GM12892 (cell line): ENCODE measurements around the gene ARHGAP32.
"Not testable (repeated sequence)": the region's sequence is repeated elsewhere in the genome, so short reads cannot be mapped to it uniquely, and the experiment has no call there.

Experiments
- DNase-seq: peaks from one replicate; pipeline ENCODE4 v3.0.0; 2011; ENCODE audit not compliant: insufficient read length
- FAIRE-seq: peaks from 2 replicates; lab custom pipeline; 2011; peaks lifted over from hg19 to GRCh38; lab: Jason Lieb, UNC
- POLR2A ChIP-seq: IDR thresholded peaks from 2 replicates; pipeline ENCODE4 v1.6.1; 2011; ENCODE audit warnings: low read depth, low read length, control low read depth
- POLR2AphosphoS5 ChIP-seq: IDR thresholded peaks from 2 replicates; pipeline ENCODE4 v1.6.1; 2011; ENCODE audit warnings: low read depth, low read length, control low read depth
- TAF1 ChIP-seq: IDR thresholded peaks from 2 replicates; pipeline ENCODE4 v1.6.1; 2011; ENCODE audit warnings: low read depth, mild to moderate bottlenecking, control low read depth, low read length, borderline replicate concordance

ARHGAP32 gene

GRCh38 chr11:129141748-129142523 lies 50.2 kb downstream of the ARHGAP32 start:
- no peak for TF ChIP-seq TAF1
- no peak for TF ChIP-seq POLR2A
- TF ChIP-seq POLR2AphosphoS5, result no peak
- FAIRE-seq (no peak), DNase-seq (no peak)

GRCh38 chr11:129131316-129131715 lies 60.8 kb downstream of the ARHGAP32 start:
- no peak for FAIRE-seq
- DNase-seq, result no peak
- TF ChIP-seq POLR2AphosphoS5, result no peak
- no peak for TF ChIP-seq TAF1
- TF ChIP-seq POLR2A, result no peak

DNA sequence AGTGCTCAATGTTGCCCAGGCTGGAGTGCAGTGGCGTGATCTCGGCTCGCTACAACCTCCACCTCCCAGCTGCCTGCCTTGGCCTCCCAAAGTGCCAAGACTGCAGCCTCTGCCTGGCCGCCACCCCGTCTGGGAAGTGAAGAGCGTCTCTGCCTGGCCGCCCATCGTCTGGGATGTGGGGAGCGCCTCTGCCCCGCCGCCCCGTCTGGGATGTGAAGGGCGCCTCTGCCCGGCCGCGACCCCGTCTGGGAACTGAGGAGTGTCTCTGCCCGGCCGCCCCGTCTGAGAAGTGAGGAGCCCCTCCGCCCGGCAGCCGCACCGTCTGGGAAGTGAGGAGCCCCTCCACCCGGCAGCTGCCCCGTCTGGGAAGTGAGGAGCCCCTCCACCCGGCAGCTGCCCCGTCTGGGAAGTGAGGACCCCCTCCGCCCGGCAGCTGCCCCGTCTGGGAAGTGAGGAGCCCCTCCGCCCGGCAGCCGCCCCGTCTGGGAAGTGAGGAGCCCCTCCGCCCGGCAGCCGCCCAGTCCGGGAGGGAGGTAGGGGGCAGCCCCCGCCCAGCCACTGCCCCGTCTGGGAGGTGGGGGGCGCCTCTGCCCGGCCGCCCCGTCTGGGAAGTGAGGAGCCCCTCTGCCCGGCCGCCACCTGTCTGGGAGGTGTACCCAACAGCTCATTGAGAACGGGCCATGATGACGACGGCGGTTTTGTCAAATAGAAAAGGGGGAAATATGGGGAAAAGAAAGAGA lies 63.1 kb downstream of the ARHGAP32 start:
- DNase-seq, FAIRE-seq: not testable (repeated sequence)

DNA sequence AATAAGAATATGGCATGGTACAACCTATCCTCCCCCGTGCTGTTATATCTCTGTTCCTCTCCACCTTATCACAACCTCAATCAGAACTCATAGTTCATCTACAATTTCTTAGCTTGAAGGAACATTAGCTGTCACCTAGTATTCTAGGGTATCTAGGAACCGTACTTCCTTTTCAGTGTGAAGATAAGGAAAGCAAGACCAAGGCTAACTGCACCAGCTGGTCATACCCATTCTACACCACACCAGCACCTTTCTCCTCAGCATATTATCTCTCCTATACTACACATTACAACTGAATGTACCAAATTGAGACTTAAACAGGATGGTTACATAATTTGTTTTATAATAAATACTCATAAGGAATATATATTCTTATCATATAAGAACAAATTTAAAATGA lies 73.1 kb downstream of the ARHGAP32 start:
- DNase-seq (no peak), FAIRE-seq (no peak)
- TF ChIP-seq POLR2AphosphoS5 (no peak), TAF1 (no peak), POLR2A (no peak)

DNA sequence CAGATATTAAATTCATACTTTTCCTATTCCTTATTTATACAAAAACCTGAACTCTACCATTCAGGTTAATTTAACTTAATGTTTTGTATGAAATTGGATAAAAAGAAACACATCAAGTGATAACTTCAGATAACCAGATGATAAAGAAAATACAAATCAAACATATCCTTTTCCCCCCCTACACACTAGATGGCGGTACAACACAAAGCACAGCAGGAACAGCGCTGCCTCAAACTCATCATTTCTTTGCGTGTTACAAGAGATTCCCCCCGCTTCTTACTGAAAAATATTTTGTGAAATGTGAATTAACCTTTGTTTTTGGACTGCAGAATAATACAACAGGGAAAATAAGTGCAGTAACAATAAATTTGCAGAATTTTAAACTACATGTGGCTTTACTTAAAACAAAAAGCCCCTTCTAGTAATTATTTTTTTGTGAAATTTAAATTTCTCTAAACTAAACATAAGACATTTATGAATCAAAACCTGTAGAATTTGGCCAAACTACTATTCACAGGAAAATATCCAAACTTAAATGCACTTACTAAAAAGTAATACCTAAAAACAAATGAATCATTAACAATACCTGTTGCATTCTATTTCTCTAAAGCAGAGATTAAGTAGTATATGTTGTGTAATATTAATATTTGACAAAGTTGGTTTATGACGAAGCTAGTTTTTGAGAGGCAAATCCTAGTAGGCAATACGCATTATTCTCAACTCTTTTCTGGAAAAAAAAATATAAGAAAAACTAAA lies 74.4 kb downstream of the ARHGAP32 start:
- no peak for DNase-seq
- no peak for TF ChIP-seq POLR2AphosphoS5
- TF ChIP-seq TAF1, result no peak
- peak; percentile 93 for FAIRE-seq

GRCh38 chr11:129115652-129116586 lies 76.2 kb downstream of the ARHGAP32 start:
- FAIRE-seq (no peak), DNase-seq (no peak)
- TF ChIP-seq POLR2A (no peak), POLR2AphosphoS5 (no peak), TAF1 (no peak)

DNA sequence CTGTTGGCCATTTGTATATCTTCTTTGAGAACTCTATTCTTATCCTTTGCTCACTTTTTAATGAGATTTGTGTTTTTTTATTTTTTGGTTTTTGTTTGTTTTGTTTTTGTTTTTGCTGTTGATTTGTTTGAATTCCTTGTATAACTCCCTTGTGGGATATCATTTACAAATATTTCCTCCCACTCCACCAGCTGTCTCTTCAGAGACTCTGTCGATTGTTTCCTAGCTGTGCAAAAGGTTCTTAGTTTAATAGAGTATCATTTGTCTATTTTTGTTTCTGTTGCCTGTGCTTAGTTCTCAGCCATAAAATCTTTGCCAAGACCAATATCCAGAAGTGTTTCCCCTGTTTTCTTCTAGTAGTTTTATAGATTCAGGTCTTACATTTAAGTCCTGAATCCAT lies 82.4 kb downstream of the ARHGAP32 start:
- TF ChIP-seq POLR2AphosphoS5, result no peak
- TF ChIP-seq TAF1, result no peak
- DNase-seq, result no peak
- FAIRE-seq, result no peak

DNA sequence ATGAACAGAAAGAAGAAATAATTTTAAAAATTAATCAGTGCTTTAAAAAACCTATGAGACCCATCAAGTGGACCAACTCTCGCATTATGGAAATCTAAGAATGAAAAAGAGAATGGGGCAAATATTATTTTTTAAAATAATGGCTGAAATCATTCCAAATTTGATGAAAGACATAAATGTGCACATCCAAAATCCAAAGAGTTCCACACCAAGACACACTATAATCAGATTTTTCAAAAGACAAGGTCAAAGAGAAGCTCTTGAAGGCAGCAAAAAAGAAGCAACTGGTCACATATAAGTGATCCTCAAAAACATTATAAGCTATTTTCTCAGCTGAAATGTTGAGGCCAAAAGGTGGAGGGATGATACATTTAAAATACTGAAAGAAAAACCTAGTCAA lies 85.3 kb downstream of the ARHGAP32 start:
- FAIRE-seq, result no peak
- TF ChIP-seq POLR2AphosphoS5, result no peak
- no peak for TF ChIP-seq POLR2A
- no peak for TF ChIP-seq TAF1
- no peak for DNase-seq

GRCh38 chr11:129102756-129103155 lies 89.4 kb downstream of the ARHGAP32 start:
- FAIRE-seq (no peak), DNase-seq (no peak)
- no peak for TF ChIP-seq TAF1
- no peak for TF ChIP-seq POLR2A
- no peak for TF ChIP-seq POLR2AphosphoS5

- DNase-seq (no peak), FAIRE-seq (no peak)
- TF ChIP-seq POLR2AphosphoS5, result no peak
- no peak for TF ChIP-seq POLR2A
- TF ChIP-seq TAF1, result no peak
Measured at GRCh38 chr11:129102225-129102624, 89.9 kb downstream of the ARHGAP32 start.

DNA sequence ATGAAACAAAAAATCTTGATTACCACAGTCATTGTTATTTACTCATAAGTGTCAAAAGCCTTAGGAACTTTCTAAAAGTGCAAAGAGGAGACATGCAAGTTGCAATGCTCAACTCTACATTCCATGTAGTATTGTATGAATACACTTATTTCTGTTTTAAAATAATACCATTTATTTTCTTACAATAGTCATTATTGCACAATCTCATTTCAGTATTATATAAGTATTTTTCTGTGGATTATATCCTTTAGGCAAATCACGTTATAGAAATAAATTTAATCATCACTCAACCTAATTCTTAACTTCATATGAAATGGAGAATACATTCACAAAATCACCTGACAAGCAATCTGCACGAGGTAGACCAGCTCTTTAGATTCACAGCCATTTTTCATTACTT lies 98.8 kb downstream of the ARHGAP32 start:
- no peak for TF ChIP-seq TAF1
- TF ChIP-seq POLR2A, result no peak
- TF ChIP-seq POLR2AphosphoS5, result no peak
- FAIRE-seq (no peak), DNase-seq (no peak)
